Hematopoietic multipotent progenitor cell treated with erythropoietin and hydrocortisone succinate and interleukin-3 and kit ligand, for 17 days (in vitro differentiated cells): ENCODE data around the gene ALPL.
A peak's percentile ranks its signal among the peaks of the same experiment; 100 is the strongest.

Source experiments
- DNase-seq: peaks from one replicate; pipeline ENCODE4 v3.0.0-alpha.2; 2015; ENCODE audit warnings: low spot score

ALPL gene

GRCh38 chr1:21576031-21576797, 67.0 kb downstream of the ALPL start:
- no peak for DNase-seq

- DNase-seq = no peak
Observed at GRCh38 chr1:21576798-21577187, 67.6 kb downstream of the ALPL start.

- no peak for DNase-seq
Observed at GRCh38 chr1:21577324-21577723, 68.1 kb downstream of the ALPL start.

GRCh38 chr1:21577933-21578332, 68.7 kb downstream of the ALPL start:
- no peak for DNase-seq

- DNase-seq = no peak
Observed at GRCh38 chr1:21579791-21580190, 70.6 kb downstream of the ALPL start.

GRCh38 chr1:21584096-21584495, 74.9 kb downstream of the ALPL start:
- DNase-seq = no peak

- DNase-seq = no peak
Observed at GRCh38 chr1:21585037-21585436, 75.8 kb downstream of the ALPL start.

- DNase-seq = no peak
Observed at GRCh38 chr1:21586222-21586621, 77.0 kb downstream of the ALPL start.

- no peak for DNase-seq
Observed at GRCh38 chr1:21586846-21587601, 77.8 kb downstream of the ALPL start.

GRCh38 chr1:21587602-21587953, 78.4 kb downstream of the ALPL start:
- DNase-seq = no peak

- no peak for DNase-seq
Observed at GRCh38 chr1:21589618-21590017, 80.4 kb downstream of the ALPL start.

- no peak for DNase-seq
Observed at GRCh38 chr1:21590126-21590880, 81.1 kb downstream of the ALPL start.

GRCh38 chr1:21590934-21591333, 81.7 kb downstream of the ALPL start:
- DNase-seq = no peak

- no peak for DNase-seq
Observed at GRCh38 chr1:21592086-21592865, 83.1 kb downstream of the ALPL start.

- DNase-seq = no peak
Observed at GRCh38 chr1:21593231-21593630, 84.0 kb downstream of the ALPL start.

- no peak for DNase-seq
Observed at GRCh38 chr1:21594501-21594900, 85.3 kb downstream of the ALPL start.

GRCh38 chr1:21594935-21595897, 86.0 kb downstream of the ALPL start:
- DNase-seq = peak; percentile 64

- DNase-seq = no peak
Observed at GRCh38 chr1:21596174-21596573, 87.0 kb downstream of the ALPL start.

- no peak for DNase-seq
Observed at GRCh38 chr1:21596628-21597027, 87.4 kb downstream of the ALPL start.

- no peak for DNase-seq
Observed at GRCh38 chr1:21597753-21598152, 88.5 kb downstream of the ALPL start.

- no peak for DNase-seq
Observed at GRCh38 chr1:21598417-21598816, 89.2 kb downstream of the ALPL start.
